IMR-90 (cell line): ENCODE results near the gene ABCG8. TPM values are rescaled to one million over a fixed set of nuclear protein-coding genes. Genes with fewer than 3 reads are reported as not detected.

Source experiments
- ATAC-seq: fragments of 200-7000 bp; cut with Tn5 transposase; 2 replicates; pipeline ENCODE4 v1.9.1; 2020; ENCODE audit warnings: low read depth, mild to moderate bottlenecking, moderate library complexity
- BruUV-seq: library from RNA; stranded (reverse); fragments of 400-500 nt; replicated peaks from 2 replicates; lab custom pipeline; 2021; lab: Mats Ljungman, UMichigan
- CTCF ChIA-PET: fragments of 300-600 bp; formaldehyde crosslinking; extraction: SDS; loops from one replicate; lab custom pipeline; 2021; ENCODE audit warnings: antibody characterized with exemption; lab: Yijun Ruan, JAX
- POLR2A ChIA-PET: fragments of 300-600 bp; sonication (Branson Sonifier 250); formaldehyde crosslinking; loops from one replicate; lab custom pipeline; 2022; ENCODE audit warnings: antibody characterized with exemption; ENCODE audit not compliant: unreplicated experiment; lab: Charles Lee
- DNase-seq: peaks from one replicate; pipeline ENCODE4 v3.0.0; 2013
- H2AFZ ChIP-seq: replicated peaks from 2 replicates; pipeline ENCODE3; 2013; ENCODE audit warnings: low read length, mild to moderate bottlenecking; ENCODE audit not compliant: poor library complexity
- H2AK5ac ChIP-seq: 2 replicates; pipeline ENCODE4 v1.6.1; 2013; ENCODE audit warnings: low read depth, low read length, inconsistent platforms
- H2AK9ac ChIP-seq: replicated peaks from 2 replicates; pipeline ENCODE3; 2013; ENCODE audit warnings: mild to moderate bottlenecking, low read depth, low read length, moderate library complexity; ENCODE audit not compliant: poor library complexity
- H2BK120ac ChIP-seq: 2 replicates; pipeline ENCODE4 v1.6.1; 2013; ENCODE audit warnings: low read depth, low read length, inconsistent platforms
- H2BK15ac ChIP-seq: 3 replicates; pipeline ENCODE4 v1.6.1; 2013; ENCODE audit warnings: low read depth, low read length, inconsistent platforms
- H2BK20ac ChIP-seq: 2 replicates; pipeline ENCODE4 v1.6.1; 2013; ENCODE audit warnings: low read depth, mild to moderate bottlenecking, inconsistent platforms, low read length, moderate library complexity
- H2BK5ac ChIP-seq: 2 replicates; pipeline ENCODE4 v1.6.1; 2013; ENCODE audit warnings: mild to moderate bottlenecking, low read depth, low read length, inconsistent platforms; ENCODE audit not compliant: poor library complexity, severe bottlenecking
- H3K14ac ChIP-seq: replicated peaks from 2 replicates; pipeline ENCODE4 v1.6.1; 2013; ENCODE audit warnings: low read depth, low read length, inconsistent platforms
- H3K18ac ChIP-seq: 2 replicates; pipeline ENCODE4 v1.6.1; 2013; ENCODE audit warnings: low read depth, low read length, control low read depth
- H3K23ac ChIP-seq: 2 replicates; pipeline ENCODE4 v1.6.1; 2013; ENCODE audit warnings: low read depth, low read length, inconsistent platforms
- H3K27ac ChIP-seq: 2 replicates; pipeline ENCODE4 v1.5.1; 2013; ENCODE audit warnings: mild to moderate bottlenecking, control low read depth, low read length; ENCODE audit not compliant: insufficient read depth
- H3K27me3 ChIP-seq: 2 replicates; pipeline ENCODE4 v1.6.1; 2013; ENCODE audit warnings: low read length; ENCODE audit not compliant: control insufficient read depth, insufficient read depth
- H3K36me3 ChIP-seq: 2 replicates; pipeline ENCODE4 v1.6.1; 2013; ENCODE audit warnings: low read length, mixed read lengths; ENCODE audit not compliant: control insufficient read depth, insufficient read depth
- H3K4ac ChIP-seq: 2 replicates; pipeline ENCODE4 v1.6.1; 2013; ENCODE audit warnings: low read depth, low read length, inconsistent platforms
- H3K4me1 ChIP-seq: 2 replicates; pipeline ENCODE4 v1.6.1; 2013; ENCODE audit warnings: low read length, mixed read lengths; ENCODE audit not compliant: control insufficient read depth, insufficient read depth
- H3K4me2 ChIP-seq: 2 replicates; pipeline ENCODE4 v1.6.1; 2013; ENCODE audit warnings: low read depth, mild to moderate bottlenecking, control low read depth, low read length, moderate library complexity
- H3K4me3 ChIP-seq: 2 replicates; pipeline ENCODE4 v1.5.1; 2013; ENCODE audit warnings: low read depth, mild to moderate bottlenecking, control low read depth, low read length, moderate library complexity; ENCODE audit not compliant: insufficient read depth
- H3K56ac ChIP-seq: 2 replicates; pipeline ENCODE4 v1.6.1; 2013; ENCODE audit warnings: low read length, inconsistent platforms; ENCODE audit not compliant: insufficient read depth; ENCODE audit errors: extremely low read depth
- H3K79me1 ChIP-seq, 2 experiments: 2 replicates each; pipeline ENCODE4 v1.6.1; 2013; ENCODE audit warnings: low read length in 2 of 2, inconsistent platforms in 1 of 2, low read depth in 1 of 2
- H3K9ac ChIP-seq: 2 replicates; pipeline ENCODE4 v1.6.1; 2013; ENCODE audit warnings: low read depth, low read length, control low read depth
- H3K9me1 ChIP-seq: 2 replicates; pipeline ENCODE4 v1.6.1; 2013; ENCODE audit warnings: low read length, inconsistent platforms; ENCODE audit not compliant: insufficient read depth
- H3K9me3 ChIP-seq: 2 replicates; pipeline ENCODE4 v1.6.1; 2013; ENCODE audit warnings: low read length; ENCODE audit not compliant: control insufficient read depth, insufficient read depth
- H4K20me1 ChIP-seq: 2 replicates; pipeline ENCODE4 v1.6.1; 2013; ENCODE audit warnings: low read length, inconsistent platforms; ENCODE audit not compliant: insufficient read depth
- H4K5ac ChIP-seq: 2 replicates; pipeline ENCODE4 v1.6.1; 2013; ENCODE audit warnings: mild to moderate bottlenecking, low read depth, low read length, control low read depth
- H4K8ac ChIP-seq, 2 experiments: 2 replicates each; pipeline ENCODE4 v1.6.1; 2013; ENCODE audit warnings: low read depth in 2 of 2, low read length in 2 of 2, control low read depth in 1 of 2, inconsistent platforms in 1 of 2
- H4K91ac ChIP-seq: 2 replicates; pipeline ENCODE4 v1.6.1; 2013; ENCODE audit warnings: low read depth, low read length, inconsistent platforms; ENCODE audit not compliant: insufficient read depth
- MAFK ChIP-seq: IDR thresholded peaks from 2 replicates; pipeline ENCODE4 v1.6.1; 2012; ENCODE audit warnings: low read depth, low read length, improper control_type of control experiment
- MAZ ChIP-seq: IDR thresholded peaks from 2 replicates; pipeline ENCODE4 v1.6.1; 2012; ENCODE audit warnings: low read depth, mild to moderate bottlenecking, low read length, improper control_type of control experiment, moderate library complexity, borderline replicate concordance
- MXI1 ChIP-seq: IDR thresholded peaks from 2 replicates; pipeline ENCODE4 v1.6.1; 2012; ENCODE audit warnings: low read depth, mild to moderate bottlenecking, low read length, moderate library complexity, borderline replicate concordance
- RAD21 ChIP-seq: IDR thresholded peaks from 2 replicates; pipeline ENCODE4 v1.6.1; 2012; ENCODE audit warnings: low read length, improper control_type of control experiment
- WGBS, 2 experiments: methylation state at CpG; one replicate each; pipeline versions ENCODE4 v1.1.5 to v1.1.7; 2013; ENCODE audit warnings: missing lambda C conversion rate in 2 of 2; ENCODE audit not compliant: insufficient read length in 1 of 2; ENCODE audit errors: extremely low coverage in 2 of 2; 5-methylcytosine and 5-hydroxymethylcytosine counted together
- dilution Hi-C: fragments of 300-500 bp; cut with HindIII; formaldehyde crosslinking; loops from one replicate; pipeline ENCODE4 v1.14.3; 2018; ENCODE audit warnings: low sequenced_read_pairs; ENCODE audit not compliant: unreplicated experiment
- in situ Hi-C: fragments of 300-500 bp; cut with MboI; formaldehyde crosslinking; loops from 3 replicates; pipeline ENCODE4 v1.14.3; 2019; ENCODE audit warnings: low sequenced_read_pairs, inconsistent platforms, mixed read lengths
- intact Hi-C: fragments of 100-400 bp; cut with micrococcal nuclease; formaldehyde crosslinking; loops from 2 replicates; pipeline ENCODE4 v1.10.0; 2022
- polyA plus RNA-seq, 3 experiments: library from polyadenylated mRNA; depleted of rRNA; stranded (reverse); fragments of >200 nt; gene quantifications; 2 replicates each; pipeline ENCODE4 v1.2.3, GENCODE V29; 2012; ENCODE audit warnings: low replicate concordance in 1 of 3
- total RNA-seq: library from RNA; depleted of rRNA; stranded (reverse); fragments of >200 nt; gene quantifications from 2 replicates; pipeline ENCODE4 v1.2.3, GENCODE V29; 2012
- TF ChIP-seq, protein P1 (sequence below): conservative IDR thresholded peaks from 2 replicates; pipeline ENCODE4 v1.5.1; 2012; ENCODE audit warnings: mild to moderate bottlenecking, low read depth, low read length, improper control_type of control experiment

ABCG8 gene
- total and polyA plus RNA-seq, 2 of the 4 experiments (the other 2 are of a cell fraction): not detected

- Histone ChIP-seq H3K4me2 (no peak overlapping the region), H2BK15ac (no peak overlapping the region), H3K27me3 (no peaks in the 10 kb centered on the region), H2AK9ac (no peak overlapping the region), H3K23ac (no peak overlapping the region), H4K20me1 (no peaks in the 10 kb centered on the region), H2AFZ (no peak overlapping the region), H4K91ac (no peak overlapping the region), H2BK120ac (no peak overlapping the region), H3K27ac (no peak overlapping the region), H3K79me1 (no peaks in the 10 kb centered on the region), H4K8ac (no peak overlapping the region), H3K56ac (no peak overlapping the region), H3K9me1 (no peaks in the 10 kb centered on the region), H2AK5ac (no peak overlapping the region), H3K14ac (no peak overlapping the region), H3K4ac (no peak overlapping the region), H3K9me3 (no peaks in the 10 kb centered on the region), H3K36me3 (peaks cover 4% of the 10 kb centered on the region), H2BK5ac (no peak overlapping the region), H3K9ac (no peak overlapping the region), H3K4me1 (no peaks in the 10 kb centered on the region), H2BK20ac (no peak overlapping the region), H3K4me3 (no peak overlapping the region), H3K18ac (no peak overlapping the region), H4K5ac (no peak overlapping the region)
- POLR2A ChIA-PET: no interaction called here
- no TSS peak for BruUV-seq
- in situ Hi-C loops: no loop called here
- intact Hi-C loops: no loop called here
- WGBS, 2 experiments: 80% methylated on average over 1 of the region's 4 CpGs; no CpG with 5 or more reads in 1 of the 2 experiments
- dilution Hi-C loops: no loop called here
- CTCF ChIA-PET: interaction anchor here (0.6 kb wide), 1 partner anchor 22 kb away, joined by 3 read pairs; no protein-coding TSS in a partner anchor
- no peak for ATAC-seq
- TF ChIP-seq, protein P1, sequence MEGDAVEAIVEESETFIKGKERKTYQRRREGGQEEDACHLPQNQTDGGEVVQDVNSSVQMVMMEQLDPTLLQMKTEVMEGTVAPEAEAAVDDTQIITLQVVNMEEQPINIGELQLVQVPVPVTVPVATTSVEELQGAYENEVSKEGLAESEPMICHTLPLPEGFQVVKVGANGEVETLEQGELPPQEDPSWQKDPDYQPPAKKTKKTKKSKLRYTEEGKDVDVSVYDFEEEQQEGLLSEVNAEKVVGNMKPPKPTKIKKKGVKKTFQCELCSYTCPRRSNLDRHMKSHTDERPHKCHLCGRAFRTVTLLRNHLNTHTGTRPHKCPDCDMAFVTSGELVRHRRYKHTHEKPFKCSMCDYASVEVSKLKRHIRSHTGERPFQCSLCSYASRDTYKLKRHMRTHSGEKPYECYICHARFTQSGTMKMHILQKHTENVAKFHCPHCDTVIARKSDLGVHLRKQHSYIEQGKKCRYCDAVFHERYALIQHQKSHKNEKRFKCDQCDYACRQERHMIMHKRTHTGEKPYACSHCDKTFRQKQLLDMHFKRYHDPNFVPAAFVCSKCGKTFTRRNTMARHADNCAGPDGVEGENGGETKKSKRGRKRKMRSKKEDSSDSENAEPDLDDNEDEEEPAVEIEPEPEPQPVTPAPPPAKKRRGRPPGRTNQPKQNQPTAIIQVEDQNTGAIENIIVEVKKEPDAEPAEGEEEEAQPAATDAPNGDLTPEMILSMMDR: peak; percentile 27; the same call in 1 of the 2 replicates
- TF ChIP-seq RAD21 (no peak), MXI1 (no peak), MAFK (no peak), MAZ (no peak)
- DNase-seq: no peak
Measured at GRCh38 chr2:43798300-43798699, 40.5 kb upstream of the ABCG8 start.
